PC-9 (cell line): ENCODE data around the gene IKZF4.
"Not testable (repeated sequence)": the region's sequence is repeated elsewhere in the genome, so short reads cannot be mapped to it uniquely, and the experiment has no call there.

Source experiments
- EZH2 ChIP-seq: fragments of 200-600 bp; sonication (generic); IDR thresholded peaks from 2 replicates; pipeline ENCODE4 v1.8.0; 2017; ENCODE audit warnings: antibody characterized with exemption, low read depth
- TF ChIP-seq, protein P1 (sequence below): fragments of 200-600 bp; sonication (generic); conservative IDR thresholded peaks from 2 replicates; pipeline ENCODE4 v1.6.1; 2017; ENCODE audit warnings: mixed run types, antibody characterized with exemption, mild to moderate bottlenecking, moderate library complexity

DNA sequence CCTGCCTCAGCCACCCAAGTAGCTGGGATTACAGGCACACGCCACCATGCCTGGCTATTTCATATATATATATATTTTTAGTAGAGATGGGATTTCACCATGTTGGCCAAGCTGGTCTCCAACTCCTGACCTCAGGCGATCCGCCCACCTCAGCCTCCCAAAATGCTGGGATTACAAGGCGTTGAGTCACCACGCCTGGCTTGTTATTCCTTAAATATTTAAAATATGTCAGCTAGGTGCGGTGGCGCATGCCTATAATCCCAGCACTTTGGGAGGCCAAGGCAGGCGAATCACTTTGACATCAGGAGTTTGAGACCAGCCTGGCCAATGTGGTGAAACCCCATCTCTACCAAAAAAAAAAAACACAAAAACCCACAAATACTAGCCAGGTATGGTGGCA, 39.1 kb downstream of the IKZF4 start:
- TF ChIP-seq, protein P1, sequence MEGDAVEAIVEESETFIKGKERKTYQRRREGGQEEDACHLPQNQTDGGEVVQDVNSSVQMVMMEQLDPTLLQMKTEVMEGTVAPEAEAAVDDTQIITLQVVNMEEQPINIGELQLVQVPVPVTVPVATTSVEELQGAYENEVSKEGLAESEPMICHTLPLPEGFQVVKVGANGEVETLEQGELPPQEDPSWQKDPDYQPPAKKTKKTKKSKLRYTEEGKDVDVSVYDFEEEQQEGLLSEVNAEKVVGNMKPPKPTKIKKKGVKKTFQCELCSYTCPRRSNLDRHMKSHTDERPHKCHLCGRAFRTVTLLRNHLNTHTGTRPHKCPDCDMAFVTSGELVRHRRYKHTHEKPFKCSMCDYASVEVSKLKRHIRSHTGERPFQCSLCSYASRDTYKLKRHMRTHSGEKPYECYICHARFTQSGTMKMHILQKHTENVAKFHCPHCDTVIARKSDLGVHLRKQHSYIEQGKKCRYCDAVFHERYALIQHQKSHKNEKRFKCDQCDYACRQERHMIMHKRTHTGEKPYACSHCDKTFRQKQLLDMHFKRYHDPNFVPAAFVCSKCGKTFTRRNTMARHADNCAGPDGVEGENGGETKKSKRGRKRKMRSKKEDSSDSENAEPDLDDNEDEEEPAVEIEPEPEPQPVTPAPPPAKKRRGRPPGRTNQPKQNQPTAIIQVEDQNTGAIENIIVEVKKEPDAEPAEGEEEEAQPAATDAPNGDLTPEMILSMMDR = not testable (repeated sequence)
- TF ChIP-seq EZH2 = not testable (repeated sequence)
